HG03039 (cell line): ENCODE measurements around the gene TBC1D22B.

Experiments
- ATAC-seq: cut with Tn5 transposase; IDR thresholded peaks from one replicate; pipeline ENCODE4 v1.9.1; 2021; ENCODE audit warnings: mild to moderate bottlenecking, moderate library complexity; ENCODE audit not compliant: unreplicated experiment

Gene TBC1D22B

DNA sequence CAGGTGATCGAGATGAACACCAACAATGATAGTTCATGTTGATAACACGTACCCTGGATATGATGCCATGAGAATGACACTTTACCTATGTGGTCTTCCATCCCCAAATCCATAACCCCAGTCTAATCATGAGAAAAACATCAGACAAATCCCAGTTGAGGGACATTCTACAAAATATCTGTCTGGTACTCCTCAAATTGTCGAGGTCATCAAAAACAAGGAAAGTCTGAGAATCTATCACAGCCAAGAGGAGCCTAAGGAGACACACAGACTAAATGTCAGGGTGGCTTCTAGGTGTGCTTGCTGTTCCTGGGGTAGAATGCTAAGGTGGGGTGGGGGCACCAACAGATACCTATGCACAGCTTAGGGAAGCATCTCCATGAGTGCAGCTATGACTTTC lies 93.5 kb downstream of the TBC1D22B start:
- no peak for ATAC-seq

- ATAC-seq, result no peak
Observed at GRCh38 chr6:37352384-37352783, 94.8 kb downstream of the TBC1D22B start.

DNA sequence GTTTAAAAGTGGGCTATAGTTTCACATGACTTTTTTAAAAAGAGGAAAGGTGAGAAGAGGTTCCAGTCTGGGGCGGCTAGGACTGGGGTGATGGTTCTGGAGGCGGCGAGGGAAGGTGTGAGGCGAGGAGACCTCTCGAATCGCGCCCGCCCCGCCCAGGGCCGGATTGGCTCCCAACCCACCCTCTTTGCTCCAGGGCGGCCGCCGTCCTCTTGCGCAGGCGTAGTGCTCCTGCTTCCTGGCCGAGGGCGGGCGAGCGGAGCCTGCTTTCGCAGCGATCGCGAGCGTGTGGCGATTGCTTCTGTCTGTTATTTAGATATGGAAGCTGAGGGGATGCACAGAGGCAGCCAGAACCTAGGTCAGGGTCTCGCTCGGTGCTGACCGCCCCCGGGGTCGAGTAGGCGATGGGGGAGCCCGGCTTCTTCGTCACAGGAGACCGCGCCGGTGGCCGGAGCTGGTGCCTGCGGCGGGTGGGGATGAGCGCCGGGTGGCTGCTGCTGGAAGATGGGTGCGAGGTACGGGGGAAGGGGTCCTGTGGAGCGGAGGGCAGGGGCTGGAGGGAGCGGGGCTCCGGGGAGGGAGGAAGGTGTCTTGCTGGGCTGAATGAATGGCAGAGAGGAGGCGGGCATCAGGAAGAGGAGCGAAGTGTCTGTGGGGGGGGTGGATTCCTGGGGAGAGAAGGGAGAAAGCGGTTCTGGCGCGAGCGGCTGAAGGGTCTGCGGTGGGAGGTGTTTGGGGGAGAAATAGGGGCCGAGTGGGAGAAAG lies 96.4 kb downstream of the TBC1D22B start, which contains the start of gene RNF8:
RNF8 (plus strand) TSS at position 223 of the 765 bp plus-strand sequence; CDS start at position 405, 182 bp downstream.
- ATAC-seq, result peak; percentile 71

GRCh38 chr6:37354526-37355384 lies 97.2 kb downstream of the TBC1D22B start:
- no peak for ATAC-seq

- no peak for ATAC-seq
Observed at GRCh38 chr6:37357288-37357687, 99.7 kb downstream of the TBC1D22B start.

DNA sequence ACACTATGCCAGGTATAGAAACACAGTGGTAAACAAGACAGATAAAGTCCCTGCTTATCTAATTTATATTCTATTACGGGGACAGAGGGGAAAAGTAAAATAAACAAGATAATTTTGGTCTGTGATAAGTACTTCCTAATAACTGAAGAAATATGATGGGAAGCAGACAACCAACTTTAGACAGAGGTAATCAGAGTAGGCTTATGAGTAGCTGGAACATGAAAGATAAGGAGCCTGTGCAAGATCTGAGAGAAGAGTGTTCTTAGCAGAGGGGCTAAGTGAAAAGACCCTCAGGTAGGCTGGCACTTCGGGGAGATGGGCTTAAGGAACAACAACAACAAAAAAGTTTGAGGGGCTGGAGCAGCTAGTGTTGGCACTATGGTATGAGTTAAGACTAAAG lies 100.3 kb downstream of the TBC1D22B start:
- ATAC-seq, result no peak

- no peak for ATAC-seq
Observed at GRCh38 chr6:37359039-37359438, 101.5 kb downstream of the TBC1D22B start.

GRCh38 chr6:37362101-37362828 lies 104.7 kb downstream of the TBC1D22B start:
- ATAC-seq, result no peak

GRCh38 chr6:37365791-37366190 lies 108.2 kb downstream of the TBC1D22B start:
- no peak for ATAC-seq

DNA sequence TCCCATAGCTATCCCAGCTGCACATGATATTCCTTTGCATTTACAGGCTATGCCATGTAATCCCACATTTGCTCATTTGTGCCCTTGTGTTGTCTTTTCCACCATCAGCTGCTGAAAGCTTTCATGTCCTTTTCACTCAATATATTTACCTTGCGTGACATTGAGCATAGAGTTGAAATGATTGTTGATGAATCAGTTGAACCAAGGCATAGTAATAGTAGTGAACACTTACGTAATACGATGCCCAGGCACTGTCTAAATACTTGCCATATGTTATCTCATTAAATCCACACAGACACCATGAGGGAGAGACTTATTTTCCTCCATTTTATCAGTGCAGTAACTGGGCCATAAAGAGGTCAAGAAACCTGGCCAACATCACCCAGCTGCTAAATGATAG lies 109.3 kb downstream of the TBC1D22B start:
- no peak for ATAC-seq

GRCh38 chr6:37368961-37369320 lies 111.4 kb downstream of the TBC1D22B start:
- no peak for ATAC-seq

DNA sequence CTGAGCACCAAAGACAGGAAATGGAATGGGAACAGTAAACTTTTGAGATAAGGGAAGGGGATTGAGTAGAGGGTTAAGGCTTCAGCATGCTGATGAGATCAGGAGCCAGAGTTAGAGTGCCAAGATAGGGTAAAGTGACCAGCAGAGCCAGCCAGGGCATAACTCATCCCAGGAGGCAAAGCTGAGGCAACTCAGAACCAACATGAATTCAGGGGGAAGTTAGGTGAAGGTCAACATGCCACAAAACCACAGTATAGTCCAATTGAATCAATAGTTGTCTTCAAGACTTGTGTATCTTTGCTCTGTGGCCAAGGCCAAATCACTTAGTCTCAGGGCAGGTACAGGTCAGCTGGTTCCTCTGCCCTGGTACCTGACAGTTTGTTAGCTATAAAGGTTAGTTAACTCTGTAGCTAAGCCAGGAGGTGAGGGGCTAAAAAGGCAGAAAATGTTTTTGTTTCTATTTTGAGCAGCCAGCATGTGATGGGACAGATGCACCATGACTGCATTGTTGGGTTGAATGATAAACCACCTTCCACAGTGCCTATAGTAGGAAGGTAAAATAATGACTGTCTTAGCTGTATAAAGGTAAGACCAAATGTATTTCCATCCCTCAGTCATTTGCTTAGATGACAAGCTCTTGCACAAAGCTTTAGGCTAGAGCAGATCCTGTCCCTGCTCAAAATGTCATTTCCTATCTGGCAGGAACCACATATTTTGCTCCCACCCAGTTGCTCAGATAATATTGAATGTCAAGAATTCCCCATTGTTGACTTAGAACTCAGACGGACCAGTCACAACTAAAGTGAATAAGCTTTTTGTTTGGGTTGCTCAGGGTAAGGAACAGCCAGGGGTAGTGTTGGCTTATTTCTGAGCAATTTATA lies 112.0 kb downstream of the TBC1D22B start:
- ATAC-seq, result no peak

DNA sequence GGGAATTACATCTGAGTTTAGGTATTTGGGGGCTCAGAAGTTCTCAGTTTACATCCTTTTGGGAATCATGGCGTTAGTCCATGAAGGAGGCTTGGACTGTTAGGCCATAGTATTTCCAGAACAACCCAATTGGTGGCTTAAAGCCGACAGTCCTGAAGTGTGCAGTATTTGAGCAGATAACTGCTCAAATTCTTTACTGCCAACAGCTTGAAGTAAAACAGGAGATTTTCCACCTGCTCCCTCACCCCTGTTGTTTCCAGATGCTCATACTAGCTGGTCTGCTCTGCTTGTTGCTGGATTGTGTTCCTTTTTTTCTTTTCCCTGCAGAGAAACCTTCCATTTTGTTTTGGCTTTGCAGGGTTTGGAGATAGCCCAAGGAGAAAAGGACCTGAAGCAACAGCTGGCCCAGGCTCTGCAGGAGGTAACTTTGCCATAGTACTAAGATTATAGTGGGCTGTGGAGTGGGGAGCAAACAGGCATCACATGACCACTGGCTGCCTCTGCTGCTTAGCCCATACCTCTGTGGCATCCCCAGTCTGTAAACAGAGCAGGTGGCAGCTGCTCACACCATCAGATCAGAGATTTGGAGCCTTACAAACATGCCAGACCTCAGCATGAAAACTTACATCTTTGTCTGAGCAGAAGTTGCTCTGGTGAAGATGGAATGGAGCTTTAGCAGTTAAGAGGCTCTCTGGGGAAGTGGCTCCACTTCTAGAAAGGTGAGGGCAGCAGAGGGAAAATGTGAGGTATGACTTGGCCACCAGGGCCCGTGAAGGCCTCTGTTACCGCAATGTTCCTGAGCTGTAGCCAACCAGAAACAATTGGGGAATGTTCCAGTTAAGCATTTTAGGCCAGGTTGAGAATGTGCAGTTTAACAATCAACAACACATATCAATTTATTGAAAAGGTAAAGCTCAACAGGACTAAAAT lies 113.8 kb downstream of the TBC1D22B start:
- no peak for ATAC-seq

DNA sequence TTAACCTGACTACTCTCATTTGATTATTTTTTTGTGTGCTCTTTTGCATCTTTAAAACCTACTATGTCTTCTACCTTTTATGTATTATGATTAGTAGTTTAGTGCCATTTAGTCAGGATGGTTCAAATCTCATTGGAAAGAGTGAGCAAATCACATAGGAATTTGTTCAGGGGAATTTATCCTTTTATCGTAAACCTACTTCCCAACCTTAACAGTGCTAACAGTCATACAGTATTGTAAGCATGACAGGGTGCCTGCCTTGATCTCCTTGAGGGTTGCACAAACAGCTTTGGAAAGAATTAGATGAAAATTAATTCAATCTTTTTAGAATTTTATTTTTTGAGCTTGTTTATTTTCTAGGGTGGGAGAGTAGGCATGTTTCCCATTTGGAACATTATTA lies 114.5 kb downstream of the TBC1D22B start:
- no peak for ATAC-seq

DNA sequence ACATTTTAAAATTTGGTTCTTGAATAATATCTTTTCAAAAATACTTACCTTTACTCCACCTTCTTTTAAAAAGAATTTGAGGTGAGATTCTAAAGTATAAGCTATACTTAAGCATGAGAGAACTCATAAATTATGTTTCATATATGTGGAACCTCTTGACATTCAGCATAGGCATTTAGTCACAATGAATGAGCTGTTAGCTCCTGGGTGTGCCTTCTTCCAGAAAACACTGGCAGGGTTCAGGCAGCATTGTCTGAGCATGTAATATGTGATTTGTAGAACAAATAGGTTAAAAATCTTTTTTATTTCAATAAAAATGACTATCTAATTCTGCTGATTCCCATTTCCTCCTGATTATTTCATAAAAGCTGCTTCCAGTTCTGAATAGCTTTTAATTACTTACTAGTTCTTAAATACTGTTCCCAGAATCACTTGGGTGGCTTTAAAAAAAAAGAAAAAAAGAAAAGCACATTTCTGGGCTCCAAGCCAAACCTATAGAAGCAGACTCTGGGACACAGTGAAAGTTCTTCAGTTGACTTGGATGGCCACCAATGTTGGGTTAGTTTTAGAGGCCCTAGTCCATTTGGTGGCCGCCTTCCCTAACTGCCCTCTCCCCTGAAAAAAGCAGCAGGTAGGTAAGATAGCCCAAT lies 116.4 kb downstream of the TBC1D22B start:
- no peak for ATAC-seq

DNA sequence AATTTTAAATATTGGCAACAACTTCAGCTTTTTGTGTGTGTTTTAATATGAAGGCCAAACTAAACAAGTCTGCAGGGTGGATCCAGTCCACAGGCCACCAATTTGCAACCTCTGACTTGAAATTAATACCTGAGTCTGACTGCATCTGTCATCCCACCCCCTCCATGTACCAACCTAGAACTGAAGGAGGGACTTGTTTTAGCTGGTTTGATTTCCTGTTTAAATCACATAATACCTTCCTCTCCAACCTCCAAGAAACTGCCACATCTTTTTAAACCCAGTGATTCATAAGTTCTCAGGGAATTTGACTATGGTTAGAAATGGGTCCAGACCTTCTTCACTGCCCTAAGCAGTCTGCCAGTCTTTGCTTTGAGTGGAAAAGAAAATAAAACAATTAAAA lies 117.8 kb downstream of the TBC1D22B start:
- no peak for ATAC-seq

DNA sequence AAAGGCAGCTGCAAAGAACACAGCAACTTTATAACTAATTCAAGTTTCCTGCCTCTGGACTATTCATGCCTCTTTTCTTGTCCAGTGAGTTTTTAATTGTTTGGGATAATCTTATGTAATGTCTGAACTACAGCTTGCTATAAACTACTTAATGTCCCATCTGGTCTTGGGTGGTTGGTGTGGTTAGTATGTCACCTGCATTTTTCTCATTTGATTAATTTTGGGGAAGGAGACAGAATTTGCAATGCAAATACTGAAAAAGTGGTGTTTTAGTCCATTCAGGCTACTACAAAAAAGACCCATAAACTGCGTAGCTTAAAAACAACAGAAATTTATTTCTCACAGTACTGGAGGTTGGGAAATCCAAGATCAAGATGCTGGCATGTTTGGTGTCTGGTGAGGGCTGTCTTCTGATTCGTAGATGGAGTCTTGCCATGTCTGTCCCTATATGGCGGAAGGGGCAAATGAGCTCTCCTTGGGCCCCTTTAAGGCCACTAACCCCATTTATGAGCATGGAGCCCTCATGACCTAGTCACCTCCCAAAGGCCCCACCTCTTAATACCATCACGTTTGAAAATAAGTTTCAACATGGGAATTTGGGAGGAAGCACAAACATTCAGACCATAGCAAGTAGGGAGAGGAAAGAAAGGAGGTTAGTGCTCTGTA lies 118.6 kb downstream of the TBC1D22B start:
- ATAC-seq, result no peak

- no peak for ATAC-seq
Observed at GRCh38 chr6:37381579-37381978, 124.0 kb downstream of the TBC1D22B start.
